Activated naive CD4-positive, alpha-beta T cell treated with Interleukin-2 at 50 U/mL for 16 hours (primary cell): ENCODE data around the gene KLHL21.
"Not testable (repeated sequence)": the region's sequence is repeated elsewhere in the genome, so short reads cannot be mapped to it uniquely, and the experiment has no call there.

Experiments used
- DNase-seq: peaks from one replicate; pipeline ENCODE4 v3.0.0-alpha.2; 2020

The KLHL21 gene

DNA sequence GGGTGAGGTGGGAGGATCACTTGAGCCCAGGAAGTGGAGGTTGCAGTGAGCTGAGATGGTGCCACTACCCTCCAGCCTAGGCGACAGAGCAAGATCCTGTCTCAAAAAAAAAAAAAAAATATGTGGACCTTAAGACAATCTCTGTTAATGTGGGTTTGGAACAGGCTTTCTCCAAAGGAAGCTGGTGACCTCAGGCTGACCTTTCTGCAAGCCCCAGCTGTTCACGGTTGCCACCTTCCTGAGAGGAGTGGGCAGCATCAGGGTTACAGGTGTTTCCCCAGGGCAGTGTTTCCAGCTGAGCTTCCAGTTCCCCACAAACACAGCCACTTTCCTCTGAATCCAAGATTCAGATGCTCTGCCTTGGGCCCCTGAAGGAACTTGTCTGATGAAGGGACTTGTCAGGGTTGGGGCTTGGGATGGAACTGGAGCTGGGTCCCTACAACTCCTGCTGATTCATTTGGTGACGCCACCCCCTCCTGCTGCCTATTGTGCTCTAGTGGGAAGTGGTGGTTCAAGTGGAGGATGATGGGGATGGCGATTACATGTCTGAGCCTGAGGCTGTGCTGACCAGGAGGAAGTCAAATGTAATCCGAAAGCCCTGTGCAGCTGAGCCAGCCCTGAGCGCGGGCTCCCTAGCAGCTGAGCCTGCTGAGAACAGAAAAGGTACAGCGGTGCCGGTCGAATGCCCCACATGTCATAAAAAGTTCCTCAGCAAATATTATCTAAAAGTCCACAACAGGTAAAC lies 20.9 kb downstream of the KLHL21 start:
- no peak for DNase-seq

DNA sequence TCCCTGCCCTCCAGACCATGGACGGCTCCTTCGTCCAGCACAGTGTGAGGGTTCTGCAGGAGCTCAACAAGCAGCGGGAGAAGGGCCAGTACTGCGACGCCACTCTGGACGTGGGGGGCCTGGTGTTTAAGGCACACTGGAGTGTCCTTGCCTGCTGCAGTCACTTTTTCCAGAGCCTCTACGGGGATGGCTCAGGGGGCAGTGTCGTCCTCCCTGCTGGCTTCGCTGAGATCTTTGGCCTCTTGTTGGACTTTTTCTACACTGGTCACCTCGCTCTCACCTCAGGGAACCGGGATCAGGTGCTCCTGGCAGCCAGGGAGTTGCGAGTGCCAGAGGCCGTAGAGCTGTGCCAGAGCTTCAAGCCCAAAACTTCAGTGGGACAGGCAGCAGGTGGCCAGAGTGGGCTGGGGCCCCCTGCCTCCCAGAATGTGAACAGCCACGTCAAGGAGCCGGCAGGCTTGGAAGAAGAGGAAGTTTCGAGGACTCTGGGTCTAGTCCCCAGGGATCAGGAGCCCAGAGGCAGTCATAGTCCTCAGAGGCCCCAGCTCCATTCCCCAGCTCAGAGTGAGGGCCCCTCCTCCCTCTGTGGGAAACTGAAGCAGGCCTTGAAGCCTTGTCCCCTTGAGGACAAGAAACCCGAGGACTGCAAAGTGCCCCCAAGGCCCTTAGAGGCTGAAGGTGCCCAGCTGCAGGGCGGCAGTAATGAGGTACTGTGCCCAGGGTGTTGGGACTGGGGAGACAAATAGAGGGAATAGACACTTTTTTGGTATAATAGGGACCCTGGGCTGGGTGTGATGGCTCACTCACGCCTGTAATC lies 21.9 kb downstream of the KLHL21 start:
- DNase-seq, result no peak

DNA sequence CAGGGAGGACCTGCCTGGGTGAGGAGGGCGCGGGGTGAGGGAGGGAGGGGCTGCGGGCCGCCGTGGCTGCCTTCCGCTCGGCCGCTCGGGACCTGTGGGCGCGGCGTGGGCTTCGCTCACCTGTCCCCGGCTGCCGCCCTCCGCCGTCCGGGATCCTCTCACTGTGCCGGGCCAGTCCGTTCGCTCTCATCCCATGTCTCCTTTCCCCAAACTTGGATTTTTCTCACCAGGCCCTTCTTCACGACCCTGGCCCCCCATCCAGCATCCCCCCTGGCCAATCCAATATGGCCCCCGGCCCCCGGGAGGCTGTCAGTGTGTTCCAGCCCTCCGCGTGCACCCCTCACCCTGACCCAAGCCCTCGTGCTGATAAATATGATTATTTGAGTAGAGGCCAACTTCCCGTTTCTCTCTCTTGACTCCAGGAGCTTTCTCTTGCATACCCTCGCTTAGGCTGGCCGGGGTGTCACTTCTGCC lies 22.5 kb downstream of the KLHL21 start:
- no peak for DNase-seq

DNA sequence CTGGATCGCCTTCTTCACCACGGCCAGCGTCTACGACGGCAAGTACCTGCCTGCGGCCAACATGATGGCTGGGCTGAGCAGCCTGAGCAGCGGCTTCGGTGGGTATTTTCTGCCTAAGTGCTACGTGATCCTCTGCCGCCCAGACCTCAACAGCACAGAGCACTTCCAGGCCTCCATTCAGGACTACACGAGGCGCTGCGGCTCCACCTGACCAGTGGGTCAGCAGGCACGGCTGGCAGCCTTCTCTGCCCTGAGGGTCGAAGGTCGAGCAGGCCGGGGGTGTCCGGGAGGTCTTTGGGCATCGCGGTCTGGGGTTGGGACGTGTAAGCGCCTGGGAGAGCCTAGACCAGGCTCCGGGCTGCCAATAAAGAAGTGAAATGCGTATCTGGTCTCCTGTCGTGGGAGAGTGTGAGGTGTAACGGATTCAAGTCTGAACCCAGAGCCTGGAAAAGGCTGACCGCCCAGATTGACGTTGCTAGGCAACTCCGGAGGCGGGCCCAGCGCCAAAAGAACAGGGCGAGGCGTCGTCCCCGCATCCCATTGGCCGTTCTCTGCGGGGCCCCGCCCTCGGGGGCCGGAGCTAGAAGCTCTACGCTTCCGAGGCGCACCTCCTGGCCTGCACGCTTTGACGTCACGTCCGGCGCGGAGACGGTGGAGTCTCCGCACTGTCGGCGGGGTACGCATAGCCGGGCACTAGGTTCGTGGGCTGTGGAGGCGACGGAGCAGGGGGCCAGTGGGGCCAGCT lies 23.1 kb downstream of the KLHL21 start, which contains the start of gene ZBTB48:
Gene ZBTB48 (plus strand): TSS at position 621 of the 745 bp plus-strand sequence. CDS start 616 bp downstream, outside the sequence.
- DNase-seq, result peak; percentile 98

DNA sequence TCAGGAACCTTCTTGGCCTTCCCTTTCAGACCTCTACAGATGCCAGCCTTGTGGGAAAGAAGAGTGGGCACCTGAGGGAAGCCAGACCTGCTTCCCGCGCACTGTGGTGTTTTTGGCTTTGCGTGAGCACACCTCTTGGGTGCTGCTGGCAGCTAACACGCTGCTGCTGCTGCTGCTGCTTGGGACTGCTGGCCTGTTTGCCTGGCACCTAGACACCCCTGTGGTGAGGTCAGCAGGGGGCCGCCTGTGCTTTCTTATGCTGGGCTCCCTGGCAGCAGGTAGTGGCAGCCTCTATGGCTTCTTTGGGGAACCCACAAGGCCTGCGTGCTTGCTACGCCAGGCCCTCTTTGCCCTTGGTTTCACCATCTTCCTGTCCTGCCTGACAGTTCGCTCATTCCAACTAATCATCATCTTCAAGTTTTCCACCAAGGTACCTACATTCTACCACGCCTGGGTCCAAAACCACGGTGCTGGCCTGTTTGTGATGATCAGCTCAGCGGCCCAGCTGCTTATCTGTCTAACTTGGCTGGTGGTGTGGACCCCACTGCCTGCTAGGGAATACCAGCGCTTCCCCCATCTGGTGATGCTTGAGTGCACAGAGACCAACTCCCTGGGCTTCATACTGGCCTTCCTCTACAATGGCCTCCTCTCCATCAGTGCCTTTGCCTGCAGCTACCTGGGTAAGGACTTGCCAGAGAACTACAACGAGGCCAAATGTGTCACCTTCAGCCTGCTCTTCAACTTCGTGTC lies 23.9 kb downstream of the KLHL21 start:
- DNase-seq, result no peak

DNA sequence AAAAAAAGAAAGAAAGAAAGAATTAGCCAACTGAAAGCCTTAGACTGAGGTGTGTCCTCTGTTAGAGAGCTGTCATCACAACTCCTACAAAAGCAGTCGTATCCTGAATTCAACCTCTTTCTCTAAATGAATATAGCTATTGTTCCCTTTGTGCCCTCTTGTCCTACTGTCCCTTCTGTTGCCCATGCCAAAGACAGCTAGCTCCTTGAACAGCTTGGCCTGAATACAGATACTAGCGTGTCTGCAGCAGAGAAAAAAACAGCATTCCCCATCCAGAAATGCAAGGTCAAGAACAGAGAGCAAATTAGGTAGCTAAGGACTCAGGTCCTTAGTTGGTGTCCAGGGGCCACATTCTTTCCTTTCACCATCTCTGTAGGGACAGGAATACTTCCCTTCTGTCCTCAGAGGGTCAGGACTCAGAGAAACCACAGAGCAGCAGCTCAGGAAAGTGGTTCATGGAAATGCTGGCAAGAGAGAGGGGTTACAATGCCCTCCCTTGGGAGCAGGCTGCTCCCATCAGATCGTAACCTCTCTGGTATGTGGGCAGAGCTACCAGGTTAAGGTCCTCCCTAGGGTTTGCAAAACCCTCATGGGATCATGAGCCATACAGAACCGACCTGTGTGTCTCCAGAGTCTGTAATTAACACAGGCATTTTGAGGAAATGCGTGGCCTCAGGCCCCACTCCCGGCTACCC lies 24.7 kb downstream of the KLHL21 start:
- no peak for DNase-seq

DNA sequence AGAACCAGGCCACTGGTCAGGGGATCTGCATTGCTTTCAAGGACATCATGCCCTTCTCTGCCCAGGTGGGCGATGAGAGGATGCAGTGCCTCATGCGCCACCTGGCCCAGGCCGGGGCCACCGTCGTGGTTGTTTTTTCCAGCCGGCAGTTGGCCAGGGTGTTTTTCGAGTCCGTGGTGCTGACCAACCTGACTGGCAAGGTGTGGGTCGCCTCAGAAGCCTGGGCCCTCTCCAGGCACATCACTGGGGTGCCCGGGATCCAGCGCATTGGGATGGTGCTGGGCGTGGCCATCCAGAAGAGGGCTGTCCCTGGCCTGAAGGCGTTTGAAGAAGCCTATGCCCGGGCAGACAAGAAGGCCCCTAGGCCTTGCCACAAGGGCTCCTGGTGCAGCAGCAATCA lies 27.9 kb downstream of the KLHL21 start:
- no peak for DNase-seq

DNA sequence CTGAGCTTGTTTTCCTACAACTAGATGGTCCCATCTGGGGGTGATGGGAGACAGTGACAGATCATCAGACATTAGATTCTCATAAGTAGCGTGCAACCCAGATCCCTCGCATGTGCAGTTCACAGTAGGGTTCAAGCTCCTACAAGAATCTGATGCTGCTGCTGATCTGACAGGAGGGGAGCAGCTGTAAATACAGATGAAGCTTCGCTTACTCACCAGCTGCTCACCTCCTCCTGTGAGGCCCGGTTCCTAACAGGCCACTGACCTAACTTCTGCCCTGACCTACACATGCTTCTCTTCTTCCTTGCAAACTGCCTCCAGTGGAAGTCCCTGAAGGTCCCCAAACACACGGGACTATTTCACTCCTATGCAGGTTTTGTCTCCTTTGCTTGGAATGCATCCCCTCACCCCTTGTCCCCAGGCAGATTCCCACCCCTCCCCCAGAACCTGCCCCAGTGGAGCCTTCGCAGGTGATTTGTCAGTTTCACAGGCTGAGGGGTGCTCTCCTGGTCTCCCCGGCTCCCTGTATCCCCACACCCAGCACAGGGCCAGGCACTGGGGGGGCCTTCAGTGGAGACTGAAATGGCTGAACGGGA lies 28.5 kb downstream of the KLHL21 start:
- DNase-seq, result no peak

DNA sequence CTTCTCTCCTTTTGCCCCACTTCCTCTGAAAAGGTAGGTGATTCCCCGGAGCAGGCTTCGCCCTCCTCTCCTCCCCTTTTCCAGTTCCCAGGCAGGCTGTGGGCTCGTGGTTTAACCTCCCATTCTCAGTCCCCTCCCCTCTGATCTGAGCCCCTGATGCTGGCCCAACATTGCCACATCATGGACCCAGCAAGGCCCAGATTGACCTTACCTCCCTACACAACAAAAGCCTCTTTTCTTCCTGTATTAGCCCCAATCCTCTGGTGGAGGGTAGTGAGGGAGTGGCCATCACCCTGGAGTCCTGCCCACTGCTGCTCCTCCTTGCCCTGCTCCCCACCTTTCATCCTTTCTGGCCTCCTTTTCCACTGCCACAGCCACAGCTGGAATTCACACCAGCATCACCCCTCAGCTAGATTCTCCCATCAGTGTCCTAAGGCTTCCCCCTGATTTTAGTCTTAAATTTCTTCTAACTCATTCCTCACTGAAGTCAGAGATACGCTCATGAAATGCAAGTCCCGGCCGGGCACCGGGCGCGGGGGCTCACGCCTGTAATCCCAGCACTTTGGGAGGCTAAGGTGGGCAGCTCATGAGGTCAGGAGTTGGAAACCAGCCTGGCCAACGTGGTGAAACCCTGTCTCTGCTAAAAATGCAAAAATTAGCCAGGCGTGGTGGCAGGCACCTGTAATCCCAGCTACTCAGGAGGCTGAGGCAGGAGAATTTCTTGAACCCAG lies 29.9 kb downstream of the KLHL21 start:
- DNase-seq, result no peak

DNA sequence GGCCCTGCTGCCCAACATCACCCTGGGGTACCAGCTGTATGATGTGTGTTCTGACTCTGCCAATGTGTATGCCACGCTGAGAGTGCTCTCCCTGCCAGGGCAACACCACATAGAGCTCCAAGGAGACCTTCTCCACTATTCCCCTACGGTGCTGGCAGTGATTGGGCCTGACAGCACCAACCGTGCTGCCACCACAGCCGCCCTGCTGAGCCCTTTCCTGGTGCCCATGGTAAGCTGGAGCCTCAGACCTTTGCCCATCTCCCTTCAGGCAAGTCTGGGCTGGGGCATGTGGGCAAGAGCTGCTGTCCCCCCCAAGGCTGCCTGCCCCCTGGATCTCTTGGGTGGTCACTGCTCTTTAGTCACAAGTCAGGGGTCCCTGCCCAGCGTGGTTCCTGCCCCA lies 31.7 kb downstream of the KLHL21 start:
- DNase-seq, result no peak

DNA sequence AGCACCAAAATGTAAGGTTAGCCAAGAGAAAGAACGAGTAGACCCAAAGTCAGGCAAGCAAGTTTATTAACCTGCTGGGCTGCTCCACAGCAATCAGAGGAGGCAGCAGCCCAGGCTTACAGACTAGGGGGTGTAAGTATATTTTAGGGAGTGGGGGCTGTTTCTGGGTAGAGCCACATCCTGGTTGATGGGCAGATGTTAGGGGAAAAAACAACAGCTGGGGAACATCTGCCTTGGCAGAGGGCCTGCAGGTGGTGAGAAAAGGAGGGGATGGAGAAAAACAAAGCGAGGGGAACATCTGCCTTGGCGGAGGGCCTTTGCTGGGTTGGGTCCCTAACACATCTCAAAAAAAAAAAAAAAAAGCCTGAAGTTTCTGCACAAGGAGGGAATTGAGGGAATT lies 32.6 kb downstream of the KLHL21 start:
- no peak for DNase-seq

DNA sequence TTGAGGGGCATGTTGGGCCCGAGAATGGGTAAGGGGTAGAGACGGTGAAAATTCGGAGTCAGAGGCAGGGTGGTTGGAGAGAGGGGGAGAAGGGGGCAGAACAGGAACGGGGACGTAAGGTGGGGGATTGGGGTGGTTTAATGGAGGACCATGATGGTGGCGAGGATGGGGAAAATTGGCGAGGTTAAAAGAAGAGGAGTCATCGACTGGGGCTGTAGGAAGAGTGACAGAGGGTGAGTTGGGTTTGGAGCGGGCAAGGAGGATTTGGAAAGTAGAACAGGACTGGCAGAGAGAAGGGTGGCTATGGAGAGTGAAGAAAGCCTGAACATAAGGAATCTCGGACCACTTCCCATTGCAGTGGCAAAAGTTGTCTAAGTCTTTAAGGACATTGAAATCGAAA lies 33.6 kb downstream of the KLHL21 start:
- DNase-seq, result no peak

DNA sequence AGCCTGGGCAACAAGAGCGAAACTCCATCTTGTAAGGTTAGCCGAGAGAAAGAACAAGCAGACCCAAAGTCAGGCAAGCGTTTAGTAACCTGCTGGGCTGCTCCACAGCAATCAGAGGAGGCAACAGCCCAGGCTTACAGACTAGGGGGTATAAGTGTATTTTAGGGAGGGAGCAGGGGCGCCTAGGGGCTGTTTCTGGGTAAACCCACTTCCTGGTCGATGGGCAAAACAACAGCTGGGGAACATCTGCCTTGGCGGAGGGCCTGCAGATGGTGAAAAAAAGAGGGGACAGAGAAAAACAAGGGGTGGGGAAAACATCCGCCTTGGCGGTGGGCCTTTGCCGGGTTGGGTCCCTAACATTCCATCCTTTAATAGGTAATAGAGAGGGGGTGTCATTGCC lies 42.4 kb downstream of the KLHL21 start:
- no peak for DNase-seq

DNA sequence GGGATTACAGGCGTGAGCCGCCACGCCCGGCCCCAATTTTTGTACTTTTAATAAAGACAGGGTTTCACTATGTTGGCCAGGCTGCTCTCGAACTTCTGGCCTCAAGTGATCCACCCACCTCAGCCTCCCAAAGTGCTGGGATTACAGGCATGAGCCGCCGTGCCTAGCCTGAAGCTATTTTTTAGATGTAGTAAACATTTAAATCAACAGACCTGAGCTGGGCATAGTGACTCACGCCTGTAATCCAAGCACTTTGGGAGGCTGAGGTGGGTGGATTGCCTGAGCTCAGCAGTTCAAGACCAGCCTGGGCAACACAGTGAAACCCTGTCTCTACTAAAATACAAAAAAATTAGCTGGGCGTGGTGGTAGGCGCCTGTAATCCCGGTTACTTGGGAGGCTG lies 43.5 kb downstream of the KLHL21 start:
- not testable (repeated sequence) for DNase-seq

DNA sequence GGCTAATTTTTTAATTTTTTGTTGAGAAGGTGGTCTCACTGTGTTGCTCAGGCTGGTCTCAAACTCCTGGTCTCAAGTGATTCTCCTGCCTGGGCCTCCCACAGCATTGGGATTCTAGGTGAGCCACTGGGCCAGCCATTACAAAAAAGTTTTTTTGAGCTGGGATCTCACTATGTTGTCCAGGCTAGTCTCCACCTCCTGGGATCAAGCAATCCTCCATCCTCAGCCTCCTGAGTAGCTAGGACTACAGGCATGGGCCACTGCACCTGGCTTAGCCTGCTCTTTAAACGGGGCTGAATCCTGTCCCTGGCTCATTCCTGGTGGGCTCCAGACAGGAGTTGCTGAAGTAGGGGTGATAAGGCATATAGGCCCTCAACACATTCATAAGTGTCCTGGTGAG lies 45.1 kb downstream of the KLHL21 start:
- DNase-seq, result no peak

DNA sequence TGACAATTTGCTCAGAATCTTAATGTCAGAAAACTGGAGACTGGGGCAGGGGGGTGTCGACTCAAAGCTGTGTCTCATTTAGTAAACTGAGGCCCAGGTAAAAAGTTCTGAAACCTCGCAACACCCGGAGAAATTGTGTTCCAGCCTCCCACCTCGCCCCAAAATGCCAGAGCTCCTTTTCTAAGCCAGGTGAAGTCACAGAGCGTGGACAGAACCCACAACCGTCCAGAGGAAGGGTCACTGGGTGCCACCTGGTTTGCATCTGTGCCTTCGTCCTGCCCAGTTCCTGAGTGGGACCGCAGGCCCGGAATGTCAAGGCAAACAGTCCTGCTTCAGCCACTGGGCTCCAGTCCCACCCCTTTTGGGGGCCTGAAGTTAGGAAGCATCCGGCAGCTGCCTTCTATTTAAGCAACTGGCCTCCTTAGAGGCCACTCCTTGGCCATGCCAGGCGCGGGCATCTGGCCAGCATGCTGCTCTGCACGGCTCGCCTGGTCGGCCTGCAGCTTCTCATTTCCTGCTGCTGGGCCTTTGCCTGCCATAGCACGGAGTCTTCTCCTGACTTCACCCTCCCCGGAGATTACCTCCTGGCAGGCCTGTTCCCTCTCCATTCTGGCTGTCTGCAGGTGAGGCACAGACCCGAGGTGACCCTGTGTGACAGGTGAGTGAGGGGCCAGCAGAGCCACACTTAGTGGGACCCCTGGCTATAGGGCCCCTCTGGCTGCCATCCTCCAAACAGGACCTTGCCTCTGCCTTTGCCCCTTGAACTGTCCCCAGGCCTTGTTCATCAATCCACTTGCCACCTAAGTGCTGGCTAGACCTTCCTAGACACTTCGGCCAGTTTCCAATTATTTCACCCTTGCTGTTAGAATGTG lies 47.5 kb downstream of the KLHL21 start, which contains the start of gene TAS1R1:
Gene TAS1R1 (plus strand): TSS at position 401 of the 872 bp plus-strand sequence. CDS start 67 bp downstream, at position 468.
- no peak for DNase-seq

DNA sequence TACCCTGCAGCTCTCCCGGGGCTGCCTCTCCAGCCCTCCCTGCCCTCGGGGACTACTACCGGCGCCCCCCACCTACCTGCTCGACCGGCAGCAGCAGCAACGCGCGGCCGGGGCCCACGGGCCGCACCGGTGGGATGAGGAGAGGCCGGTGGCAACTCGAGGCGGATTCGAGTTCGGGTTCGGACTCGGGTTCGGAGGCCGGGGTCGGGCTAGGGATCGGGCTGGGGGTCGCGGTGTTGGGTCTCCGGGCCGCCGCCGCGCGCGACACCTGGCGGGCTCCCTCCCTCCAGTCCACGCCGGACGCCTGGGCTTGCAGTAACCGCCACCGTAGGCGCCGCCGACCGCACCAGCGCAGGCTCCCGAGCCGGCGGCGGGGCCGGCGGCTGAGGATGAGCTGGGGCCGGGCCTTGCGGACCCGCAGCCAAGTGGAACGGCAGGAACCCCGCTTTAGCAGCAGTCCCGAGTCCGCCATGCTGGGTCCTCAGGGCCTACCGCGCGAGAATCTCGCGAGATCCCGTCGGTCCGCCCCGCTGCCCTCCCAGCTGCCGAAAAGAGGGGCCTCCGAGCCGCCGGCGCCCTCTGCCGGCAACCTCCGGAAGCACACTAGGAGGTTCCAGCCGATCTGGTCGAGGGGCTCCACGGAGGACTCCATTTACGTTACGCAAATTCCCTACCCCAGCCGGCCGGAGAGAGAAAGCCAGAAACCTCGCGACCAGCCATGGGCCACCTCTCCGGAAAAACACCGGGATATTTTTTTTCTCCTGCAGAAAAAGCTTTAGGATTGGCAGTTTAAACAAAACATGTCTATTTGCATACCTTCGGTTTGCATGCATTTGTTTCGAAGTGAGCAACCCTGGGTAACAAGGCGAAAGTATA lies 48.4 kb downstream of the KLHL21 start, which contains the start of gene NOL9:
Gene NOL9 (minus strand): TSS at position 483 of the 876 bp plus-strand sequence. CDS start 11 bp downstream, at position 472.
- DNase-seq, result peak; percentile 95

DNA sequence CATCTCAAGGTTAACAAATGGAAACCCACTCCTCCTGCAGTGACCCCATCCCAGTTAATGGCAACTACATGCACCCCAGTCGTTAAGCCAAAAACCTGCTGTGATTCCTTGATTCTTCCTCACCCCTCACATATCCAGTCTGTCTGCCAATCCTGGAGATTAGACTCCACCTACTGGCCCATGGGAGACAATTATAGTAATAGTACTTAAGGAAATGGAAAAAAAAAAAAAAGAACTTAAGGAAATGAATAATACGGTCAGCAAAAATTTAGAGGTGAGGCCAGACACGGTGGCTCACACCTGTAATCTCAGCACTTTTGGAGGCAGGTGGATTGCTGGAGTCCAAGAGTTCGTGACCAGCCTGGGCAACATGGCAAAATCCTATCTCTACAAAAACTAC lies 55.4 kb downstream of the KLHL21 start:
- DNase-seq, result no peak
